ENCODE measurements around the gene KATNB1. TPM values are rescaled to one million over a fixed set of nuclear protein-coding genes. Genes with fewer than 3 reads are reported as not detected.
"Not testable (repeated sequence)": the region's sequence is repeated elsewhere in the genome, so short reads cannot be mapped to it uniquely, and the experiment has no call there.

Gene KATNB1
- total and polyA plus RNA-seq, 4 experiments from 2014 or later = 23.6 to 26.1 (median 25.5) TPM

DNA sequence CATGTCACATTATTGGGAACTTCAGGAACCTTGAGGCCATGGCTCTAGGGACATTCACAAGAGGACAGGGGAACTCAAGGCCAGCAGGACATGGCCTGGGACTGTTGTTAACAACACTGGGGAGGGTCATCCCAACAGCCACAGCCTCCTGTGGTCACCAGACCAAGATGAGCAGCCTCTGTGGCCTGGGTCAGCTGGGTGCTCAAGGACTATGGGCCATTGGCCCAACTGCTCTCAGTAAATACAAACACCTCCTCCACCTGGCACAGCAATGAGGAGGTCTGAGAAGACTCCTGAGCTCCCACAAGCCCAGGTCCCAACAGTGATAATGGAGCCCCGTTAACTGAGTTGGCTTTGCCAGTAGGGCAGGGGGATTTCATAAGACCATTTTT is 45.8 kb downstream of the KATNB1 start:
- CTCF ChIA-PET (ENCODE audit: partially characterized antibody) = no interaction called here
- POLR2A ChIA-PET (ENCODE audit: partially characterized antibody) = no interaction called here
- H3K9me3 ChIP-seq (ENCODE audit: control insufficient read depth in 1 of 2, low read length in 2 of 2) = no peaks in the 10 kb centered on the region
- Mint-ChIP-seq H3K27ac (no peak overlapping the region), H3K4me3 (no peak overlapping the region), H3K9me3 (no peaks in the 10 kb centered on the region), H3K27me3 (no peaks in the 10 kb centered on the region), H3K4me1 (no peaks in the 10 kb centered on the region), H3K36me3 (no peaks in the 10 kb centered on the region)
- no peak overlapping the region for H3K4me3 ChIP-seq (ENCODE audit: low read length in 2 of 2)
- no peak overlapping the region for H3K27ac ChIP-seq (ENCODE audit: low read depth, low read length)
- no peaks in the 10 kb centered on the region for H3K36me3 ChIP-seq (ENCODE audit: insufficient read depth, low read length)
- H3K27me3 ChIP-seq (ENCODE audit: insufficient read depth, low read length) = no peaks in the 10 kb centered on the region
- intact Hi-C loops (cut with micrococcal nuclease) = no loop called here
- DNase-seq = no peak
- no peaks in the 10 kb centered on the region for H3K4me1 ChIP-seq (ENCODE audit: insufficient read depth, low read length)

DNA sequence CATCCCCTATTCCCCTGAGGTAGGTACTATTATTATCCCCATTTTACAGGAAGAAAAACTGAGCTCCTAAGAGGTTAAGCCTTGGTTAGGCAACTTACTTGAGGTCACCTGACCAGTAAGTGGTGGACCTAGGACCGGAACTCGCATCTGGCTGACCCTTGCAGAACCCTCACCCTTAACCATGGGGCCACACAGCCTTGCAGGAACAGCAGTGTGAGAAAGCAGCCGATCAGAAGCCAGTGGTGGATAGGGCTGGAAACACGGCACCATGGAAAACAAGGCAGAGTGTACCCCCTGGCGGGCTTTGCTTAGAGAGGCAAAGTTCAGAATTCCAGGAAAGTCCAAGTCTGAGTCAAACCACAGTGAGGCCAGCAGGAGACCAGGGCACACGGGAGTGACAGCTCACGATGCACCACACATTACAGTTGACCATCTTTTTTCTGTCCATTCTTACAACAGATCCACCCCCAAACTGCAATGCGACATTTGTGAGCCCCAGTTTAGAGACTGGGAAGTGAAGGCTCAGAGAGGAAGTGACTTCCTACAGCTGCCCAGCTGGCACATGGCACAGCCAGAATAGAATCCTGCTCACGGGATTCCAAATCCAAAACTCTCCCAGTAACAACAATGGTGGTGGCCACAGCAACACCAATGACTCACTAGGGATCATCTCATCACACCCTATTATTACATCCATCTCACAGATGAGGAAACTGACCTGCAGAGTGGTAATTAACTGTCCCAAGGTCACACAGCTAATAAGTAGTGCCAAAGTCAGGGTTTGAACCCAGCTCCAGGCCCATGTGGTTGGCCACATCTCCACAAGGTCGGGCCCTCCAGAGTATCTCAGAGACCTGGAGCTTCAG is 46.4 kb downstream of the KATNB1 start:
- ChIA-PET POLR2A (ENCODE audit: partially characterized antibody) (no interaction called here), CTCF (ENCODE audit: partially characterized antibody) (no interaction called here)
- H3K27ac ChIP-seq (ENCODE audit: low read depth, low read length) = no peak overlapping the region
- H3K4me3 ChIP-seq (ENCODE audit: low read length in 2 of 2) = no peak overlapping the region
- intact Hi-C loops (cut with micrococcal nuclease) = no loop called here
- H3K4me1 ChIP-seq (ENCODE audit: insufficient read depth, low read length) = no peaks in the 10 kb centered on the region
- H3K27me3 ChIP-seq (ENCODE audit: insufficient read depth, low read length) = no peaks in the 10 kb centered on the region
- no peak overlapping the region for H3K4me3 Mint-ChIP-seq
- no peaks in the 10 kb centered on the region for H3K9me3 Mint-ChIP-seq
- no peak for DNase-seq
- no peaks in the 10 kb centered on the region for H3K4me1 Mint-ChIP-seq
- H3K27me3 Mint-ChIP-seq = no peaks in the 10 kb centered on the region
- no peaks in the 10 kb centered on the region for H3K36me3 ChIP-seq (ENCODE audit: insufficient read depth, low read length)
- no peaks in the 10 kb centered on the region for H3K9me3 ChIP-seq (ENCODE audit: control insufficient read depth in 1 of 2, low read length in 2 of 2)
- H3K27ac Mint-ChIP-seq = peak overlapping the region in 1 of 7 donors; percentile 7
- H3K36me3 Mint-ChIP-seq = no peaks in the 10 kb centered on the region

- H3K4me1 Mint-ChIP-seq; CTCF ChIA-PET (ENCODE audit: partially characterized antibody): not testable (repeated sequence)
These were observed 47.1 kb downstream of the KATNB1 start for GRCh38 chr16:57782607-57783055.

DNA sequence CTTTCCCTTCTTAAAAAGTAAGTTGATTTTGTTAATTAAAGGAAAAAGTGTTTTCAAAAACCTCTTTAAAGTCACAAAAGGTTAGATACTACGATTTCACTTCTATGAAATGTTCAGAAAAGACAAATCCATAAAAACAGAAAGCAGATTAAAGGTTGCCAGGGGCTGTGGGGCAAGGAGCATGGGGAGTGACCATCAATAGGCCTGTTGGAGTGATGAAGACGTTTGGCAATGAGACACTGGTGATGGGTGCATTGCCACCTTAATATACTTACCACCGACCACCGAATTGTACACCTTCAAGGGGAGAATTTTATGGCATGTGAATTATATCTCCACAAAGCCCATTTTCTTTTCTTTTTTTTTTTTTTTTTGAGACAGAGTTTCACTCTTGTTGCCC is 47.5 kb downstream of the KATNB1 start:
- ChIA-PET CTCF (ENCODE audit: partially characterized antibody) (no interaction called here), POLR2A (ENCODE audit: partially characterized antibody) (no interaction called here)
- H3K36me3 ChIP-seq (ENCODE audit: insufficient read depth, low read length) = no peaks in the 10 kb centered on the region
- Mint-ChIP-seq H3K36me3 (no peaks in the 10 kb centered on the region), H3K9me3 (no peaks in the 10 kb centered on the region), H3K4me3 (no peak overlapping the region), H3K4me1 (no peaks in the 10 kb centered on the region), H3K27me3 (no peaks in the 10 kb centered on the region), H3K27ac (no peak overlapping the region)
- no peaks in the 10 kb centered on the region for H3K9me3 ChIP-seq (ENCODE audit: control insufficient read depth in 1 of 2, low read length in 2 of 2)
- H3K27me3 ChIP-seq (ENCODE audit: insufficient read depth, low read length) = no peaks in the 10 kb centered on the region
- intact Hi-C loops (cut with micrococcal nuclease) = no loop called here
- no peaks in the 10 kb centered on the region for H3K4me1 ChIP-seq (ENCODE audit: insufficient read depth, low read length)
- H3K27ac ChIP-seq (ENCODE audit: low read depth, low read length) = no peak overlapping the region
- no peak for DNase-seq
- no peak overlapping the region for H3K4me3 ChIP-seq (ENCODE audit: low read length in 2 of 2)

More at GRCh38 chr16:57782607-57783055, 47.1 kb downstream of the KATNB1 start:
- H3K36me3 ChIP-seq (ENCODE audit: insufficient read depth, low read length); H3K4me1 ChIP-seq (ENCODE audit: insufficient read depth, low read length); H3K27ac Mint-ChIP-seq; intact Hi-C loops (cut with micrococcal nuclease); H3K27me3 Mint-ChIP-seq; H3K9me3 ChIP-seq (ENCODE audit: control insufficient read depth in 1 of 2, low read length in 2 of 2); H3K27me3 ChIP-seq (ENCODE audit: insufficient read depth, low read length); H3K4me3 ChIP-seq (ENCODE audit: low read length in 2 of 2); POLR2A ChIA-PET (ENCODE audit: partially characterized antibody); H3K27ac ChIP-seq (ENCODE audit: low read depth, low read length); DNase-seq; H3K9me3 Mint-ChIP-seq; H3K4me3 Mint-ChIP-seq; H3K36me3 Mint-ChIP-seq: not testable (repeated sequence)

GRCh38 chr16:57783883-57784282 is 48.3 kb downstream of the KATNB1 start:
- no peaks in the 10 kb centered on the region for H3K9me3 ChIP-seq (ENCODE audit: control insufficient read depth in 1 of 2, low read length in 2 of 2)
- no peaks in the 10 kb centered on the region for H3K27me3 ChIP-seq (ENCODE audit: insufficient read depth, low read length)
- no peaks in the 10 kb centered on the region for H3K9me3 Mint-ChIP-seq
- H3K27ac ChIP-seq (ENCODE audit: low read depth, low read length) = no peak overlapping the region
- no peaks in the 10 kb centered on the region for H3K4me1 ChIP-seq (ENCODE audit: insufficient read depth, low read length)
- ChIA-PET CTCF (ENCODE audit: partially characterized antibody) (no interaction called here), POLR2A (ENCODE audit: partially characterized antibody) (no interaction called here)
- H3K27ac Mint-ChIP-seq = no peak overlapping the region
- no peaks in the 10 kb centered on the region for H3K36me3 Mint-ChIP-seq
- no peak for DNase-seq
- no peaks in the 10 kb centered on the region for H3K4me1 Mint-ChIP-seq
- H3K27me3 Mint-ChIP-seq = no peaks in the 10 kb centered on the region
- H3K36me3 ChIP-seq (ENCODE audit: insufficient read depth, low read length) = no peaks in the 10 kb centered on the region
- no peak overlapping the region for H3K4me3 ChIP-seq (ENCODE audit: low read length in 2 of 2)
- intact Hi-C loops (cut with micrococcal nuclease) = no loop called here
- no peak overlapping the region for H3K4me3 Mint-ChIP-seq

DNA sequence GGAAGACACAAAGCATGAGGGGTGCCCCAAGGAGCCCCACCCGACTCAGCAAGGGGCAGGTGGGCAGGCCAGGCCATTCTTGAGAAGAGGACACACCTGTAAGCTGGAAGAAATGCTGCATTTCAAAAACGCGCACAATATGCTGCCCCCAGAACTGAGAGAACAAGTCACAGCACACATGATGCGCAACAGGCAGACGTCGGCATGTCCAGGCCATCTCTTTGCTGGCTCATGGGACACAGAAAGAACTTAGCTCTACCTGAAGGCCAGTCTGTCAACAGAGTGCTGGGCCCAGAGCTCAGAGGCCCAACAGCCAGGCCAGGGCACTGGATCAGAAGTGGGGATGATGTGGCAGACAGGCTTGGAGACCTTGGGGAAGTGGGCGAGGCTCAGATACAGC is 48.8 kb downstream of the KATNB1 start:
- Mint-ChIP-seq H3K4me3 (no peak overlapping the region), H3K4me1 (peaks cover 0 to under 1% (median 0%) of the 10 kb centered on the region in 4 donors), H3K36me3 (no peaks in the 10 kb centered on the region), H3K27me3 (no peaks in the 10 kb centered on the region), H3K27ac (peak overlapping the region in 1 of 7 donors; percentile 29), H3K9me3 (no peaks in the 10 kb centered on the region)
- Histone ChIP-seq H3K27me3 (ENCODE audit: insufficient read depth, low read length) (no peaks in the 10 kb centered on the region), H3K27ac (ENCODE audit: low read depth, low read length) (no peak overlapping the region), H3K4me1 (ENCODE audit: insufficient read depth, low read length) (no peaks in the 10 kb centered on the region), H3K9me3 (ENCODE audit: control insufficient read depth in 1 of 2, low read length in 2 of 2) (no peaks in the 10 kb centered on the region), H3K36me3 (ENCODE audit: insufficient read depth, low read length) (no peaks in the 10 kb centered on the region), H3K4me3 (ENCODE audit: low read length in 2 of 2) (no peak overlapping the region)
- CTCF ChIA-PET (ENCODE audit: partially characterized antibody) = no interaction called here
- POLR2A ChIA-PET (ENCODE audit: partially characterized antibody) = no interaction called here
- intact Hi-C loops (cut with micrococcal nuclease) = no loop called here
- no peak for DNase-seq

- ChIA-PET CTCF (ENCODE audit: partially characterized antibody) (interaction anchor here (1.1 kb wide), 1 partner anchor 9 kb away, joined by 4 read pairs; no protein-coding TSS in a partner anchor), POLR2A (ENCODE audit: partially characterized antibody) (no interaction called here)
- Mint-ChIP-seq H3K4me1 (peaks cover 0 to 2% (median 0%) of the 10 kb centered on the region in 4 donors), H3K36me3 (no peaks in the 10 kb centered on the region), H3K27ac (no peak overlapping the region), H3K9me3 (no peaks in the 10 kb centered on the region), H3K27me3 (no peaks in the 10 kb centered on the region), H3K4me3 (no peak overlapping the region)
- H3K36me3 ChIP-seq (ENCODE audit: insufficient read depth, low read length) = no peaks in the 10 kb centered on the region
- no peaks in the 10 kb centered on the region for H3K27me3 ChIP-seq (ENCODE audit: insufficient read depth, low read length)
- no peaks in the 10 kb centered on the region for H3K9me3 ChIP-seq (ENCODE audit: control insufficient read depth in 1 of 2, low read length in 2 of 2)
- no peaks in the 10 kb centered on the region for H3K4me1 ChIP-seq (ENCODE audit: insufficient read depth, low read length)
- H3K27ac ChIP-seq (ENCODE audit: low read depth, low read length) = no peak overlapping the region
- intact Hi-C loops (cut with micrococcal nuclease) = no loop called here
- DNase-seq = no peak
- no peak overlapping the region for H3K4me3 ChIP-seq (ENCODE audit: low read length in 2 of 2)
These were observed 49.8 kb downstream of the KATNB1 start for GRCh38 chr16:57785385-57785784.
